Adrenal gland (tissue), 12 donors: ENCODE data around the gene ARHGAP4. TPM values are rescaled to one million over a fixed set of nuclear protein-coding genes. Genes with fewer than 3 reads are reported as not detected.

Source experiments
- DNase-seq, 7 donors: peaks; one replicate each; pipeline ENCODE4 v3.0.0-alpha.2; 2019 to 2020
- H3K27ac ChIP-seq, 5 donors: fragments of 200-600 bp; sonication (generic) in 4 of 5; 1 replicate in 3 of 5; 2 replicates in 2 of 5; pipeline versions ENCODE4 v1.5.1 to v1.8.0; 2016 to 2020; ENCODE audit warnings: mild to moderate bottlenecking in 1 of 5
- H3K27me3 ChIP-seq: fragments of 200-600 bp; 2 replicates; pipeline ENCODE4 v1.8.0; 2021
- H3K36me3 ChIP-seq, 2 donors: fragments of 200-600 bp; replicated peaks in 1 of 2; 1 replicate in 1 of 2; 2 replicates in 1 of 2; pipeline versions ENCODE4 v1.5.1 to v1.8.0; 2018 to 2022
- H3K4me1 ChIP-seq, 2 donors: fragments of 200-600 bp; replicated peaks in 1 of 2; 1 replicate in 1 of 2; 2 replicates in 1 of 2; pipeline versions ENCODE4 v1.5.1 to v1.8.0; 2018 to 2021
- H3K4me3 ChIP-seq, 4 donors: fragments of 200-600 bp; sonication (generic) in 3 of 4; one replicate each; pipeline ENCODE4 v1.5.1; 2016 to 2018
- H3K9me3 ChIP-seq, 3 donors: fragments of 200-600 bp; sonication (generic) in 1 of 3; replicated peaks in 1 of 3; 1 replicate in 2 of 3; 2 replicates in 1 of 3; pipeline versions ENCODE4 v1.5.1 to v1.8.0; 2016 to 2021
- POLR2A ChIP-seq, 2 donors: fragments of 450-650 bp; IDR thresholded peaks; one replicate each; pipeline ENCODE4 v1.6.1; 2017; ENCODE audit warnings: antibody characterized with exemption in 2 of 2, mild to moderate bottlenecking in 2 of 2, moderate library complexity in 1 of 2
- WGBS, 4 donors: extraction: QIAGEN DNeasy Blood & Tissue Kit in 2 of 4; methylation state at CpG; one replicate each; pipeline versions ENCODE4 v1.1.5 to v1.1.7; 2013 to 2017; 5-methylcytosine and 5-hydroxymethylcytosine counted together
- intact Hi-C, 2 donors: fragments of 100-400 bp; cut with DNase I; formaldehyde crosslinking; loops; one replicate each; pipeline versions ENCODE4 v1.14.1 to v1.15.0; 2022 to 2023
- polyA plus RNA-seq, 3 donors: library from polyadenylated mRNA; stranded (reverse); fragments of 200-250 nt in 2 of 3; fragments of 350-450 nt in 1 of 3; fragmentation: Illumina TruSeq in 1 of 3; extraction: RNeasy Lipid Tissue Mini Kit (QIAGEN cat#74804) in 1 of 3; gene quantifications; one replicate each; pipeline ENCODE4 v1.2.3, GENCODE V29; 2013 to 2014
- total RNA-seq, 9 donors: library from RNA; depleted of rRNA in 4 of 9; stranded (reverse); fragments of >200 nt in 4 of 9; fragments of 120-200 nt in 1 of 9; fragmentation: NEBNext Ultra II Directional in 1 of 9; extraction: Animal tissue kit (Norgen Biotek cat#: 25700) in 1 of 9; gene quantifications; one replicate each; pipeline versions ENCODE4 v1.1.0 to v1.2.4, GENCODE V29; 2013 to 2023
- TF ChIP-seq, protein P1 (sequence below), 6 experiments: fragments of 450-650 bp in 4 of 6; fragments of 200-600 bp in 2 of 6; sonication (generic) in 1 of 6; IDR thresholded peaks; 1 replicate in 5 of 6; 2 replicates in 1 of 6; pipeline versions ENCODE4 v1.5.1 to v1.8.0; 2016 to 2021; ENCODE audit warnings: antibody characterized with exemption in 6 of 6, mild to moderate bottlenecking in 2 of 6, moderate library complexity in 1 of 6
- donor health status: healthy with polysubstance abuse.
- donor health status: Bipolar disorder and iron deficiency.
- donor health status: DM: yes; HTN: yes; CAD: no.
- donor health status: DM: no; HTN: no; CAD: no.
- donor health status: DM: no; HTN: no; CAD: no.
- donor health status: DM: yes; HTN: yes; CAD: no.

Gene ARHGAP4
- total and polyA plus RNA-seq, 12 donors, result 1.5 to 316 (median 46.0) TPM

DNA sequence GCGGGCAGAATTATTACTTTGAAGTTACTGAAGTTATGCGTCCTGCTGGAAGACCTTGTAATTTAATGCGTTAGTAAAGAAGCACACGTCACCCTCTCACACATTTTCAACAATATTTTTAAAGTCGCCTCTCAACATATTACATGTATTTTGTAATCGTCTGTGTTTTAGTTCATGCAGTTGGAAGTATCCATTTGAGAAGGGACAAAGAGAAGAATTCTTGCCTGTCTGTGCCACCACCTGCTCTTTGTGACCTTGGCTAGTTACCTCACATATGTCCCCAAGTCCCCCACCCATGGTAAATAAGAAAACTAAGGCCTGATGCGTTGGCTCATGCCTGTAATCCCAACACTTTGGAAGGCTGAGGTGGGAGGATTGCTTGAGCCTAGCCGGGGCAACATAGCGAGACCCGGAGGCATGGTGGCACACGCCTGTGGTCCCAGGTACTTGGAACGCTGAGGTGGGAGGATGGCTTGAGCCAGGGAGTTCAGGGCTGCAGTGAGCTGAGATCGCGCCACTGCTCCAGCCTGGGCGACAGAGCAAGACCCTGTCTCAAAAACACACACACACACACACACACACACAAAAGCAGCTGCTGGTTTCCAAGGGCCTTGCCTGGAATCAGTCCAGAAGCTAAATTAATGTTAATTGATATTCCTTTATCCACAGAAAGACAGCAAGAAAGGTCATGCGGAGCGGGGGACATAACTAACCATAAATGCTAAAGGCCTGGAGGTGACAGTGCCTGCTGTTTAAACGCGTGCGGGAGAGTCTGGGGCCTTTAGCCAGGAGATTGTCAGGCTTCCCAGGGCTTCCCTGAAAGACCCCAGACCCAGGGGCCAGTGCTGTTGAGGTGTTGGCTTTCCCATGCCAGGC is 47.3 kb upstream of the ARHGAP4 start:
- H3K4me1 ChIP-seq, result peaks cover 12 to 30% of the 10 kb centered on the region in 2 donors
- DNase-seq, result peak in 1 of 7 donors; percentile 35
- H3K4me3 ChIP-seq, result peak overlapping the region in 2 of 4 donors; percentile 29 to 73
- no peaks in the 10 kb centered on the region for H3K36me3 ChIP-seq
- intact Hi-C loops, result no loop called here
- H3K27me3 ChIP-seq, result no peaks in the 10 kb centered on the region
- 23 to 41% (median 31%) methylated on average over 11 to 20 of the region's 20 CpGs for WGBS, 4 donors
- TF ChIP-seq POLR2A (IDR thresholded peaks at IDR 0.05), result no peak
- TF ChIP-seq, protein P1, sequence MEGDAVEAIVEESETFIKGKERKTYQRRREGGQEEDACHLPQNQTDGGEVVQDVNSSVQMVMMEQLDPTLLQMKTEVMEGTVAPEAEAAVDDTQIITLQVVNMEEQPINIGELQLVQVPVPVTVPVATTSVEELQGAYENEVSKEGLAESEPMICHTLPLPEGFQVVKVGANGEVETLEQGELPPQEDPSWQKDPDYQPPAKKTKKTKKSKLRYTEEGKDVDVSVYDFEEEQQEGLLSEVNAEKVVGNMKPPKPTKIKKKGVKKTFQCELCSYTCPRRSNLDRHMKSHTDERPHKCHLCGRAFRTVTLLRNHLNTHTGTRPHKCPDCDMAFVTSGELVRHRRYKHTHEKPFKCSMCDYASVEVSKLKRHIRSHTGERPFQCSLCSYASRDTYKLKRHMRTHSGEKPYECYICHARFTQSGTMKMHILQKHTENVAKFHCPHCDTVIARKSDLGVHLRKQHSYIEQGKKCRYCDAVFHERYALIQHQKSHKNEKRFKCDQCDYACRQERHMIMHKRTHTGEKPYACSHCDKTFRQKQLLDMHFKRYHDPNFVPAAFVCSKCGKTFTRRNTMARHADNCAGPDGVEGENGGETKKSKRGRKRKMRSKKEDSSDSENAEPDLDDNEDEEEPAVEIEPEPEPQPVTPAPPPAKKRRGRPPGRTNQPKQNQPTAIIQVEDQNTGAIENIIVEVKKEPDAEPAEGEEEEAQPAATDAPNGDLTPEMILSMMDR (IDR thresholded peaks at IDR 0.05), result peak in 2 of 6 experiments; percentile 13 to 14
- H3K9me3 ChIP-seq, result no peaks in the 10 kb centered on the region
- peak overlapping the region; percentile 79 to 99 (median 98) for H3K27ac ChIP-seq

DNA sequence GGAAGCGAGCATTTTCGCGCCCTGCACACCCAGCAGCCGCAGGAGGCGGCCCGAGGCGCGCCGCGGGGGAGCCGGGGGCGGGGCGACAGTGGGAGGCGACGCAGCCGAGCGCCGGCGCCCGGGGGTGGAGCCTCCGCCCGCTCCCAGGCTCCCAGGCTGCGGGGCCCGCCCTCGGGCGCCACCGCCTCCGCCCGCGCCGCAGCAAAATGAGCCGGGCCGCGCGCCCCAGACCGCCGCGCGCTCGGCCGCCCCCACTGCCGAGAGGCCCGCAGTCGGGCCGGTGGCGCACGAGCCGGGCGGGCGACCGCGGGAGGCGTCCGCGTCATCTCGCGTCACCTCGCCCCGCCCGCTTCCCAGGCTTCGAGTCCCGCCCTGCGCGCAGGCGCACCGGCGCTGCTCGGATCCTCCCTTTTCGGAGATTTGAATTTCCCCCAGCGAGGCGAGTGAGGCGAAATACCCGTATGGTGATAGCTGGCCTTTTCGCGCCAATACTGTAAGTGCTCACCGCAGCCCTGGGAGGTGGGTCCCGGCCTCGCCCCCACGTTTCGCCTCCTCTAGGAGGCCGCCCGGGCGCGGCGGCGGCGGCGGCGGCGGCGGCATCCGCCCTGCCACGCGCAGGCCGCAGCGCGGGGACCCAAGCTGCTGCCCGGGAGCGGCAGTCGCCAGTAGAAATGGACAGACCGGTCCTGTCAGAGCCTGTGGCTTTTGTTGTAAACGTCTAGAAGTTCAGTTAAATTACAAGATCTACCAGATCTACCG is 46.5 kb upstream of the ARHGAP4 start, which contains the start of gene TMEM187:
Gene TMEM187 (plus strand): TSS at position 387 of the 759 bp plus-strand sequence. CDS start 9,309 bp downstream, outside the sequence.
- intact Hi-C loops, result no loop called here
- Histone ChIP-seq H3K9me3 (no peaks in the 10 kb centered on the region), H3K27me3 (no peaks in the 10 kb centered on the region), H3K4me3 (peak within 1 kb of the TSS; percentile 73 to 86 (median 80)), H3K4me1 (peaks cover 12 to 39% of the 10 kb centered on the region in 2 donors), H3K27ac (peak within 1 kb of the TSS; percentile 93 to 99 (median 98)), H3K36me3 (no peaks in the 10 kb centered on the region)
- peak; percentile 86 to 92 (median 88) for DNase-seq
- WGBS, 4 donors, result 0 to 11% (median 3%) methylated on average over 11 to 93 of the region's 103 CpGs
- peak in 1 of 2 donors; percentile 60 for TF ChIP-seq POLR2A (IDR thresholded peaks at IDR 0.05)
- TF ChIP-seq, protein P1 (IDR thresholded peaks at IDR 0.05), result peak in 1 of 6 experiments; percentile 8

DNA sequence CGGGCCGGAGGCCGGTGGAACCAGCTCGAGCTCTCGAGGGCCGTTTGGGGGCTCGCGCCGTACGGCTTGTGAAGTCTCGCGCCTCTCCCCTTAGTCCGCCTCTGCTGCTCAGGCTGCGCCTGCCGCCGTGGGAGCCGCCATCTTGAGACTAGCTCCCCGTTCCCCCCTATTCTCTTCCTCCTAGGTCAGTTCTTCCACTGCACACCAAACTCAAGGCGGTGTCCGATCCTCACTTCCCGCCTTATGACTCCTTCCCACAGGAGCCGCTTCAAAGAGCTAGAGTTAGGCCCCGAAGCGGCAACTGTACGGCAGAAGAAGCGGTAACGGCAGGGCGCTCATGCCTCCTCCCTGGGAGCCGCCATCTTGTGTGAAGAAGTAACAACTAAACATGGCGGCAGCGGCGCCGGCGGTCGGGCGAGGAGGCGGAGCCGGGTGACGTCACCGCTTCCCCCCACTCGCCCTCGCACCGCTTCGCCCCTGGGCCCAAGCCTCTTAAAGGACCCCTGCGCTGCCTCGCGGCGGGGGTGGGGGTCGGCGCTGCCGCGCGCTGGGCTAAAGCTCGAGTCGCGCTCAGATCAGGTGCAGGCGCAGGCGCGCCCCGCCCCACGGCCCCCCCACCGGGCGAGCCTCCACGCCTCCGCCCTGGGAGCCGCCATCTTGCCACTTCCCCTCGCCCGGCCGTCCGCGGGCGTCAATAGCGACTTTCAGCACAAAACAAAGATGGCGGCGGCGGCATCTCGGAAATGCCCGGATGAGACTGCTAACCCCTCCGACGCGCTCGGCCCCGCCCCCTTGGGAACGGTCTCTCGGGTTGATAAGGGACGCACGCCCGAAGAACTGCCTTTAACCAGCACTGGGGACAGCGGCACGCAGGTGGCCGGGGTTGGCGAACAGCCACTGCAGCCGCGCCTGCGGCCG is 45.6 kb upstream of the ARHGAP4 start, which contains the start of gene HCFC1:
Gene HCFC1 (minus strand): TSS at position 369 of the 918 bp plus-strand sequence. CDS start 978 bp downstream, outside the sequence.
- peak within 1 kb of the TSS; percentile 73 to 86 (median 80) for H3K4me3 ChIP-seq
- H3K4me1 ChIP-seq, result peaks cover 18 to 47% of the 10 kb centered on the region in 2 donors
- H3K27me3 ChIP-seq, result no peaks in the 10 kb centered on the region
- TF ChIP-seq POLR2A (IDR thresholded peaks at IDR 0.05), result peak in 1 of 2 donors; percentile 62
- TF ChIP-seq, protein P1 (IDR thresholded peaks at IDR 0.05), result no peak
- DNase-seq, result peak; percentile 91 to 96 (median 95)
- peak within 1 kb of the TSS; percentile 93 to 99 (median 98) for H3K27ac ChIP-seq
- intact Hi-C loops, result no loop called here
- 1 to 21% (median 5%) methylated on average over 12 to 96 of the region's 96 CpGs for WGBS, 4 donors
- no peaks in the 10 kb centered on the region for H3K9me3 ChIP-seq
- H3K36me3 ChIP-seq, result no peaks in the 10 kb centered on the region
